Bronchial epithelial cell (primary cell): Measurements from ENCODE around the gene ADAM8. TPM values are rescaled to one million over a fixed set of nuclear protein-coding genes. Genes with fewer than 3 reads are reported as not detected.

Experiments
- DNase-seq: peaks from one replicate; pipeline ENCODE4 v3.0.0-alpha.2; 2010; ENCODE audit warnings: low read depth
- FAIRE-seq: peaks from 2 replicates; lab custom pipeline; 2011; peaks lifted over from hg19 to GRCh38; lab: Jason Lieb, UNC
- H3K27me3 ChIP-seq: 2 replicates; pipeline ENCODE4 v1.5.1; 2011; ENCODE audit warnings: low read length; ENCODE audit not compliant: control insufficient read depth, insufficient read depth
- H3K36me3 ChIP-seq: 2 replicates; pipeline ENCODE4 v1.5.1; 2011; ENCODE audit warnings: low read length; ENCODE audit not compliant: control insufficient read depth, insufficient read depth
- H3K4me3 ChIP-seq: 2 replicates; pipeline ENCODE4 v1.5.1; 2011; ENCODE audit warnings: mild to moderate bottlenecking, low read depth, low read length, control low read depth
- CTCF ChIP-seq: IDR thresholded peaks from 2 replicates; pipeline ENCODE4 v1.5.1; 2011; ENCODE audit warnings: mild to moderate bottlenecking, moderate library complexity, low read length, control low read depth, inconsistent platforms; ENCODE audit not compliant: insufficient read depth, severe bottlenecking
- total RNA-seq: library from RNA; depleted of rRNA; stranded (reverse); fragments of >200 nt; gene quantifications from 2 replicates; pipeline ENCODE4 v1.2.1, GENCODE V29; 2014

Gene ADAM8
- total RNA-seq, 1 donor from 2014 or later, result 34.2 TPM

DNA sequence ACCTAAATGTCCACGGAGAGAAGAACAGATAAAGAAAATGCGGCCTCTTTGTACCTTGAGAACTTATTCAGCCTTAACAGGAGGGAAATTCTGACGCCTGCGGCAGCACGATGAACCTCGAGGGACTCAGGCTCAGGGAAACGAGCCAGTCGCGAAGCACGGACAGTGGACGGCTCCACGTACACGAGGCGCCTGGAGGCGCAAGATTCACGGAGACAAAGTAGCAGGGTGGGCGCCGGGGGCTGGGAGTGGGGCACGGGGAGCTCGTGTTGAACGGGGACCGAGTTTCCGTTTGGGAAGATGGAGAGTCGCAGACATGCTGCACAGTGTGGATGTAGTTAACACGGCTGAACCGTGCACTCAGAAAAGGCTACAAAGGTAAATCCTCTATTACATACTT is 59.9 kb downstream of the ADAM8 start:
- FAIRE-seq (no peak), DNase-seq (no peak)
- no peak overlapping the region for H3K4me3 ChIP-seq
- no peak for TF ChIP-seq CTCF
- H3K36me3 ChIP-seq, result no peaks in the 10 kb centered on the region
- no peaks in the 10 kb centered on the region for H3K27me3 ChIP-seq

DNA sequence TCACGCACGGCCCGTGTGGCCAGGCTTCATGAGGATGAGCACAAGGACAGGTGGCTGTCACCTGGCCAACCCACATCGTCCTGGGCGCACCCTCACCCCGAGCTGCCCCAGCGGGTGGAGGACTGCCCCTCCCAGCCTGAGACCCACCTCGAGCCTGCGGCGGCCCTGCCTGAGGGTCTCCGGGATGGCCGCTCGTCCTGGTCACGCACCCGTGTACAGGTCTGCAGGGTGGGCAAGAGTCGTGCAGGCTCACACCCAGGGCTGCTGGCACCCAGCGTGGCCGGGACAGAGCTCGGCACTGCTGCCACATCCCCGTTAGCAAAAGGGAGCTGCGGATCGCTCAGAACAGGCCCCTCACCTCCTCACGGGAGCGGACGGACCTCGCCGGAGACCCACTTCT is 61.1 kb downstream of the ADAM8 start:
- Histone ChIP-seq H3K27me3 (no peaks in the 10 kb centered on the region), H3K4me3 (no peak overlapping the region), H3K36me3 (no peaks in the 10 kb centered on the region)
- DNase-seq, result no peak
- FAIRE-seq, result no peak
- TF ChIP-seq CTCF, result no peak

- Histone ChIP-seq H3K4me3 (no peak overlapping the region), H3K36me3 (no peaks in the 10 kb centered on the region), H3K27me3 (no peaks in the 10 kb centered on the region)
- TF ChIP-seq CTCF, result no peak
- DNase-seq (no peak), FAIRE-seq (no peak)
Observed at GRCh38 chr10:133214468-133215410, 61.9 kb downstream of the ADAM8 start.

DNA sequence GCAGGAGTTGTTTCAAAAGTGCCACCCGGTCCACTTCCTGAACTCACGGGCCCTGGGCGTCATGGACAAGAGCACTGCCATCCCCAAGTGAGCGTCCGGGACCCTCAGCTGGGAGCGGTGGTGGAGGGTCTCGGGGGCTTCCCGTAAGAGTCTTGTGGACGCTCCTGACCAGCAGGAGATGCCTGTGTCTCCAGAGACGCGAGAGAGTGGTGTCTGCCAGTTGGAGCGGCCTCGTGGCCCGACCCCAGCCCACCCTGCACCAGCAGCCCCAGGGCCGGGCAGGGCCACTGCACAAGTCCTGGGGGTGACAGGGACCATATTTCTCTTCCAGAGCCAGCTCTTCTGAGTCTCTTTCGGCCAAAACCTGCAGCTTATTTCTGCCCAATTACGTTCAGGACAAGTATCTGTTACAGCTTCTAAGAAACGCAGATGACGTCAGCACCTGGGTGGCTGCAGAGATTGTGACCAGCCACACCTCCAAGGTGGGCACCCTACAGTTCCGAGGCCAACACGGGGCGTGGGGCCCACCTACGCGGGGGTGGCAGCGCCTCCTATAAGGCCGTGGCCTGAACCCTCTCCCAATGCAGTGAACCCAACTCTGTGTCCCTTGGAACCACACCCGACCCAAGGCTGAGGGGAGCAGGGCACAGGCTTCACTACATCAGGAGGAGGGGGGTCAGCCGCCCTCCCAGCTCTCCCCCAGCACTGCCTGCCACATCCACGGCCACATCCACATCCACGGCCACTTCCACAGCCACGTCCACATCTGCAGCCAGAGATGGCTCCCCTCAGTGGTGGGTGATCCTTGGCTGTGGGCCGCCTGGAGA is 62.8 kb downstream of the ADAM8 start:
- Histone ChIP-seq H3K36me3 (no peaks in the 10 kb centered on the region), H3K27me3 (no peaks in the 10 kb centered on the region), H3K4me3 (no peak overlapping the region)
- TF ChIP-seq CTCF, result no peak
- no peak for FAIRE-seq
- no peak for DNase-seq

DNA sequence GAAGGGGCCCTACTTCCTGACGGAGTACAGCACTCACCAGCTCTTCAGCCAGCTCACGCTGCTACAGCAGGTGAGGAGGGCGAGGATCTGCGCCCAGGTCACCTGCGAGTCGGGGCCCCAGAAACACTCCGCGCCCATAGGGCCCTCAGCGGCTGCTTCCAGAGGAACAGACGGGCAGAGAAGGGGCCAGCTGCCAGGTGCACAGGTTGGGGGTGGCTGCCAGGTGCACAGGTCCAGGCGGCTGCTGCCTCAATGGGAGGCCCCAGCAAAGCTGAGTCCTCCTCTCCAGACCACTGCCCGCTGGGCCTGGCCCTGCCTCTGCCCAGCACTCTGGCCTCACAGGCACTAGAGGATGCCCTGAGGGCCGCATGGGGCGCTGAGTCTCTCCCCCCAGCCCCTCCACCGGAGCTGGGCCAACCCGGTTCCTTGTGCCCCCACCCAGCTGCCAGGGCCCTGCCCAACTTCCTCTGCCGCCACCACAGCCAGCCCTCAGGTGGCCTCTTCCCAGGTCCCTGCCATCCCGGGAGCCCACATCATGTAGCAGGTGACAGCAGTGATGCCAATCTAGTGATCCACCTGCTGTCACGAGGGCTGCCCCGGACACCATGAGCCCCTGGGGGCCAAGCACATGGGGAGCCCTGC is 63.7 kb downstream of the ADAM8 start:
- no peak for TF ChIP-seq CTCF
- FAIRE-seq, result no peak
- H3K4me3 ChIP-seq, result no peak overlapping the region
- no peaks in the 10 kb centered on the region for H3K27me3 ChIP-seq
- H3K36me3 ChIP-seq, result no peaks in the 10 kb centered on the region
- DNase-seq, result no peak

Other genes starting within 250 kb of the ADAM8 start
- not detected in 2 replicates for gene ADGRA1, start 188.9 kb downstream of the ADAM8 start, total RNA-seq
- gene KNDC1, start 116.6 kb downstream of the ADAM8 start, total RNA-seq, result under 0.01 TPM in 2 replicates
- not detected in 2 replicates for gene UTF1, start 46.7 kb downstream of the ADAM8 start, total RNA-seq
- not detected in 2 replicates for gene VENTX, start 39.0 kb downstream of the ADAM8 start, total RNA-seq
- 42.4 and 43.3 TPM in 2 replicates for gene TUBGCP2, start 32.0 kb upstream of the ADAM8 start, total RNA-seq
- gene ZNF511, start 32.0 kb upstream of the ADAM8 start, total RNA-seq, result 16.4 and 23.2 TPM in 2 replicates
- not detected in 2 replicates for gene CALY, start 60.0 kb upstream of the ADAM8 start, total RNA-seq
- gene PRAP1, start 70.5 kb upstream of the ADAM8 start, total RNA-seq, result not detected in 2 replicates
- gene FUOM, start 81.2 kb upstream of the ADAM8 start, total RNA-seq, result 16.8 and 23.2 TPM in 2 replicates
- 44.8 and 49.0 TPM in 2 replicates for gene ECHS1, start 96.5 kb upstream of the ADAM8 start, total RNA-seq
- gene PAOX, start 102.4 kb upstream of the ADAM8 start, total RNA-seq, result 5.0 and 9.6 TPM in 2 replicates
- gene MTG1, start 117.3 kb upstream of the ADAM8 start, total RNA-seq, result 20.5 and 32.6 TPM in 2 replicates
- gene SPRN, start 147.8 kb upstream of the ADAM8 start, total RNA-seq, result not detected in 2 replicates
- gene SCART1, start 177.1 kb upstream of the ADAM8 start, total RNA-seq, result 1.0 and 1.1 TPM in 2 replicates